Body of pancreas (tissue), 4 donors: ENCODE measurements around the gene RET. TPM values are rescaled to one million over a fixed set of nuclear protein-coding genes. Genes with fewer than 3 reads are reported as not detected.
A peak's percentile ranks its signal among the peaks of the same experiment; 100 is the strongest.

ENCODE experiments used
- ATAC-seq: fragments of 150-250 bp; one replicate; pipeline ENCODE4 v1.9.1; 2016
- DNase-seq, 4 donors: peaks; one replicate each; pipeline ENCODE4 v3.0.0-alpha.2; 2019
- H3K27ac ChIP-seq, 4 donors: fragments of 200-600 bp; sonication (generic); 1 replicate in 3 of 4; 2 replicates in 1 of 4; pipeline versions ENCODE4 v1.5.1 to v1.6.1; 2016 to 2019; ENCODE audit warnings: mild to moderate bottlenecking in 1 of 4, mixed read lengths in 1 of 4, moderate library complexity in 1 of 4
- H3K27me3 ChIP-seq, 2 donors: fragments of 200-600 bp; sonication (generic); one replicate each; pipeline ENCODE4 v1.6.0; 2016; ENCODE audit warnings: mild to moderate bottlenecking in 1 of 2
- H3K36me3 ChIP-seq, 2 donors: fragments of 200-600 bp; sonication (generic); replicated peaks in 1 of 2; 2 replicates each; pipeline ENCODE4 v1.5.1; 2016; ENCODE audit warnings: low read depth in 2 of 2; ENCODE audit not compliant: insufficient read depth in 1 of 2
- H3K4me1 ChIP-seq: fragments of 200-600 bp; sonication (generic); one replicate; pipeline ENCODE4 v1.6.0; 2016
- H3K4me3 ChIP-seq, 2 donors: fragments of 200-600 bp; sonication (generic); 1 replicate in 1 of 2; 2 replicates in 1 of 2; pipeline ENCODE4 v1.5.1; 2016 to 2019
- H3K9me3 ChIP-seq, 3 donors: fragments of 200-600 bp; sonication (generic); 1 replicate in 2 of 3; 2 replicates in 1 of 3; pipeline ENCODE4 v1.5.1; 2016
- POLR2A ChIP-seq, 3 donors: fragments of 450-650 bp; IDR thresholded peaks; one replicate each; pipeline ENCODE4 v1.6.1; 2016; ENCODE audit warnings: antibody characterized with exemption in 3 of 3, mild to moderate bottlenecking in 2 of 3
- WGBS, 2 donors: methylation state at CpG; one replicate each; pipeline ENCODE4 v1.1.5; 2017; 5-methylcytosine and 5-hydroxymethylcytosine counted together
- intact Hi-C: fragments of 100-400 bp; cut with DNase I; formaldehyde crosslinking; loops from one replicate; pipeline ENCODE4 v1.15.1; 2023
- total RNA-seq, 2 donors: library from RNA; depleted of rRNA; stranded (reverse); fragments of >200 nt; gene quantifications; one replicate each; pipeline ENCODE4 v1.1.0, GENCODE V29; 2016
- TF ChIP-seq, protein P1 (sequence below), 7 experiments: fragments of 450-650 bp in 4 of 7; fragments of 200-600 bp in 3 of 7; sonication (generic) in 3 of 7; IDR thresholded peaks; one replicate each; pipeline ENCODE4 v1.5.1; 2016 to 2019; ENCODE audit warnings: antibody characterized with exemption in 7 of 7

The RET gene
- total RNA-seq, 2 donors from 2014 or later, result 0.78 to 1.6 TPM

DNA sequence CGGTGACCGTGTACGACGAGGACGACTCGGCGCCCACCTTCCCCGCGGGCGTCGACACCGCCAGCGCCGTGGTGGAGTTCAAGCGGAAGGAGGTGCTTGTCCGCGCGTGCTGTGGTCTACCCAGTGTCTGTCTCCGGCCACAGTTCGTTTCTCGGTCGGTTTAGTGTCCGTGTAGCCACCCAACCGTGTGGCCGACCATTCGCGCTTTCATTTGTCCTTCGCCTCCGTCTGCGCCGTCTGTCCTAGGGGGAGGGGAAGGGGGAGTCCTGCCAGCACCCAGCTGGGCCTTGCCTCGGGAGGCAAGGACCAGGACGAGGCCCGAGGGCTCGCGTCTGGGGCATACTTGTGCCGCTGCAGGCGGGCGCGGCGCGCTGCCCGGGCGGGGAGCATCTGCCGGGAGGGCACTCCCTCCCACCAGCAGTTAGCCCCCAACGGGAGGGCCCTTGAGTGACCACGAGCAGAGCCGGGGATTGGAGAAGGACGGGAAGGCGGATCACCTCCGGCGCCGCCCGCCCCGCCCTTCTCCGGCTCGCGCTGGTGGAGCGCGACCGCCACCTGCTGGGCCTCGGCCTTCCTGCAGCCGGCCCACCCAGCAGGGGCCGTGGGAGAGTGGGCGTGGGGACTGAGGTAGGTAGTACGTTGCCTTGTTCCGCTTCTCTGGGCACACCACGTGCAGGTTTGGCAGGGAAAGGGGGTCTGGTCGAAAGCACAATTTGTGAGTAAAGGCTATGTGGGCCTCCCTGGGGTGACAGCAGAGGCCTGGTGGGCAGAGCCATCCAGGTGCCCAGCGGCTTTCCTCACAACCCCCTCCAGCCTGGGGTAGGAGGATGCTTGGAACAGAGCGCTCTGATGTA lies 28.5 kb downstream of the RET start:
- Histone ChIP-seq H3K36me3 (no peaks in the 10 kb centered on the region), H3K27me3 (no peaks in the 10 kb centered on the region), H3K4me1 (peaks cover 14% of the 10 kb centered on the region), H3K4me3 (peak overlapping the region in 1 of 2 donors; percentile 21), H3K9me3 (no peaks in the 10 kb centered on the region), H3K27ac (no peak overlapping the region)
- ATAC-seq (peak; percentile 85), DNase-seq (peak; percentile 66 to 79 (median 70))
- TF ChIP-seq POLR2A (IDR thresholded peaks at IDR 0.05), result no peak
- TF ChIP-seq, protein P1, sequence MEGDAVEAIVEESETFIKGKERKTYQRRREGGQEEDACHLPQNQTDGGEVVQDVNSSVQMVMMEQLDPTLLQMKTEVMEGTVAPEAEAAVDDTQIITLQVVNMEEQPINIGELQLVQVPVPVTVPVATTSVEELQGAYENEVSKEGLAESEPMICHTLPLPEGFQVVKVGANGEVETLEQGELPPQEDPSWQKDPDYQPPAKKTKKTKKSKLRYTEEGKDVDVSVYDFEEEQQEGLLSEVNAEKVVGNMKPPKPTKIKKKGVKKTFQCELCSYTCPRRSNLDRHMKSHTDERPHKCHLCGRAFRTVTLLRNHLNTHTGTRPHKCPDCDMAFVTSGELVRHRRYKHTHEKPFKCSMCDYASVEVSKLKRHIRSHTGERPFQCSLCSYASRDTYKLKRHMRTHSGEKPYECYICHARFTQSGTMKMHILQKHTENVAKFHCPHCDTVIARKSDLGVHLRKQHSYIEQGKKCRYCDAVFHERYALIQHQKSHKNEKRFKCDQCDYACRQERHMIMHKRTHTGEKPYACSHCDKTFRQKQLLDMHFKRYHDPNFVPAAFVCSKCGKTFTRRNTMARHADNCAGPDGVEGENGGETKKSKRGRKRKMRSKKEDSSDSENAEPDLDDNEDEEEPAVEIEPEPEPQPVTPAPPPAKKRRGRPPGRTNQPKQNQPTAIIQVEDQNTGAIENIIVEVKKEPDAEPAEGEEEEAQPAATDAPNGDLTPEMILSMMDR (IDR thresholded peaks at IDR 0.05), result peak; percentile 98 to 99 (median 99)
- 0 to 5% methylated on average over 7 to 71 of the region's 71 CpGs for WGBS, 2 donors
- intact Hi-C loops, result loop anchor here (10.0 kb wide), 1 partner anchor 351 kb away; no protein-coding TSS in a partner anchor

DNA sequence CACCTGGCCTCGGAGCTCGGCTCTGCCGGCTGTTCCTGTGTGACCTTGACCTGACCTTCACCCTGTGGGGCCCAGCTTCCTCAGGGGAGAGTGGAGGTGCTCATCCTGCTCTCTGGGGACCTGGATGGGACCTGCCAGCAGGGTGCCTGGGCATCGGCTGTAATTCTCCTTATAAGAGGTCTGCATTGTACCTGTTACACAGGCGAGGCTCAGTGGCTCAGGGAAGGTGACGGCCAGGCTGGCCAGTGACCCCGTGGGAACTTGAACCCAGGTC lies 29.0 kb downstream of the RET start:
- WGBS, 2 donors, result 43 to 60% methylated on average over 1 to 7 of the region's 7 CpGs
- intact Hi-C loops, result loop anchor here (10.0 kb wide), 1 partner anchor 351 kb away; no protein-coding TSS in a partner anchor
- no peak overlapping the region for H3K27ac ChIP-seq
- H3K4me3 ChIP-seq, result no peak overlapping the region
- DNase-seq, result no peak
- H3K9me3 ChIP-seq, result no peaks in the 10 kb centered on the region
- no peak for ATAC-seq
- H3K36me3 ChIP-seq, result no peaks in the 10 kb centered on the region
- H3K27me3 ChIP-seq, result no peaks in the 10 kb centered on the region
- TF ChIP-seq, protein P1 (IDR thresholded peaks at IDR 0.05), result no peak
- no peak for TF ChIP-seq POLR2A (IDR thresholded peaks at IDR 0.05)
- H3K4me1 ChIP-seq, result peaks cover 14% of the 10 kb centered on the region

DNA sequence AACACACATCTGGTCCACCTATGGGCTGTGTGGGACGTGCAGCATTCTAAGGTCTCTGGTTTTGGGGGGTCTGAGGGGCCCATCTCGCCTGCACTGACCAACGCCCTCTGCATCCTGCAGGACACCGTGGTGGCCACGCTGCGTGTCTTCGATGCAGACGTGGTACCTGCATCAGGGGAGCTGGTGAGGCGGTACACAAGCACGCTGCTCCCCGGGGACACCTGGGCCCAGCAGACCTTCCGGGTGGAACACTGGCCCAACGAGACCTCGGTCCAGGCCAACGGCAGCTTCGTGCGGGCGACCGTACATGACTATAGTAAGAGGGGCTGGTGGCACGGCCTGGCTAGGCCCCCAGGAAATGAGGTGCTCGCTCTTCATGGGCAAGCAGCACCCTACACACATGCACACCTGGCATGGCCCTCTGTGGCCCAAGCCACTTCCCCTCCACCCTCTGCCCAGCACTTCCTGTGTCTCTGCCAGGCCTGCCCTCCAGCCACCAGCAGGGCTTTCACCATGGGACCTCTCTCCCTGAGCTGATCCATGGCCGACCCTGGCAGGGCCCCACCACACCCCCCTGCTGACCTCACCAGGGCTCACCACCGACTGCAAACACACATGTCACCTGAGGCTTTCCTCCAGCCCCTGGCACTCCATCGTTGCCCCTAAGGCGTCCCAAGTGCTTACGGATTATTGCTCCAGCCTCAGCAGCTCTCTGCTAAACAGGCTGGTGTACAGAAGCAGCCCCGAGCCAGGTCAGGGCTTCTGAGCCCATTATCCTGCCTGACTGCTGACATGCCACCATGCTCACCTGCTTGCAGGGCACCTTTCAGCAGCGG lies 29.6 kb downstream of the RET start:
- TF ChIP-seq, protein P1 (IDR thresholded peaks at IDR 0.05), result no peak
- TF ChIP-seq POLR2A (IDR thresholded peaks at IDR 0.05), result no peak
- no peak for ATAC-seq
- Histone ChIP-seq H3K9me3 (no peaks in the 10 kb centered on the region), H3K27me3 (no peaks in the 10 kb centered on the region), H3K4me1 (peaks cover 14% of the 10 kb centered on the region), H3K36me3 (no peaks in the 10 kb centered on the region), H3K27ac (no peak overlapping the region), H3K4me3 (no peak overlapping the region)
- DNase-seq, result no peak
- intact Hi-C loops, result loop anchor here (10.0 kb wide), 1 partner anchor 352 kb away; no protein-coding TSS in a partner anchor
- 51 to 84% methylated on average over 2 to 24 of the region's 28 CpGs for WGBS, 2 donors

DNA sequence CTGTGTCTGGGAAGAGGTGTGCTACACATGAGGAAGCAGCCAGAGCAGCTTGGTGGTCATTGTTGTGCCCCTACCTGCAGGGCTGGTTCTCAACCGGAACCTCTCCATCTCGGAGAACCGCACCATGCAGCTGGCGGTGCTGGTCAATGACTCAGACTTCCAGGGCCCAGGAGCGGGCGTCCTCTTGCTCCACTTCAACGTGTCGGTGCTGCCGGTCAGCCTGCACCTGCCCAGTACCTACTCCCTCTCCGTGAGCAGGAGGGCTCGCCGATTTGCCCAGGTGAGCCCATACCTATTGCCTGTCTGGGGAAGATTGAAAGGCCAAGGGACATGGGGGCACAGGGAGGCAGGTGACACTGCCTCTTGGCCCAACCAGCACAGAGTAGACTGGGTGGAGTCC lies 32.1 kb downstream of the RET start:
- TF ChIP-seq POLR2A (IDR thresholded peaks at IDR 0.05), result no peak
- TF ChIP-seq, protein P1 (IDR thresholded peaks at IDR 0.05), result no peak
- DNase-seq (no peak), ATAC-seq (no peak)
- Histone ChIP-seq H3K4me3 (no peak overlapping the region), H3K4me1 (peaks cover 14% of the 10 kb centered on the region), H3K36me3 (no peaks in the 10 kb centered on the region), H3K27me3 (no peaks in the 10 kb centered on the region), H3K27ac (no peak overlapping the region), H3K9me3 (no peaks in the 10 kb centered on the region)
- WGBS, 2 donors, result 83 to 90% methylated on average over 1 to 12 of the region's 12 CpGs
- intact Hi-C loops, result loop anchor here (10.0 kb wide), 1 partner anchor 354 kb away; no protein-coding TSS in a partner anchor
